ENCODE results near the gene NUP42.
"Not testable (repeated sequence)": the region's sequence is repeated elsewhere in the genome, so short reads cannot be mapped to it uniquely, and the experiment has no call there.

Gene NUP42, protein sequence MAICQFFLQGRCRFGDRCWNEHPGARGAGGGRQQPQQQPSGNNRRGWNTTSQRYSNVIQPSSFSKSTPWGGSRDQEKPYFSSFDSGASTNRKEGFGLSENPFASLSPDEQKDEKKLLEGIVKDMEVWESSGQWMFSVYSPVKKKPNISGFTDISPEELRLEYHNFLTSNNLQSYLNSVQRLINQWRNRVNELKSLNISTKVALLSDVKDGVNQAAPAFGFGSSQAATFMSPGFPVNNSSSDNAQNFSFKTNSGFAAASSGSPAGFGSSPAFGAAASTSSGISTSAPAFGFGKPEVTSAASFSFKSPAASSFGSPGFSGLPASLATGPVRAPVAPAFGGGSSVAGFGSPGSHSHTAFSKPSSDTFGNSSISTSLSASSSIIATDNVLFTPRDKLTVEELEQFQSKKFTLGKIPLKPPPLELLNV

DNA sequence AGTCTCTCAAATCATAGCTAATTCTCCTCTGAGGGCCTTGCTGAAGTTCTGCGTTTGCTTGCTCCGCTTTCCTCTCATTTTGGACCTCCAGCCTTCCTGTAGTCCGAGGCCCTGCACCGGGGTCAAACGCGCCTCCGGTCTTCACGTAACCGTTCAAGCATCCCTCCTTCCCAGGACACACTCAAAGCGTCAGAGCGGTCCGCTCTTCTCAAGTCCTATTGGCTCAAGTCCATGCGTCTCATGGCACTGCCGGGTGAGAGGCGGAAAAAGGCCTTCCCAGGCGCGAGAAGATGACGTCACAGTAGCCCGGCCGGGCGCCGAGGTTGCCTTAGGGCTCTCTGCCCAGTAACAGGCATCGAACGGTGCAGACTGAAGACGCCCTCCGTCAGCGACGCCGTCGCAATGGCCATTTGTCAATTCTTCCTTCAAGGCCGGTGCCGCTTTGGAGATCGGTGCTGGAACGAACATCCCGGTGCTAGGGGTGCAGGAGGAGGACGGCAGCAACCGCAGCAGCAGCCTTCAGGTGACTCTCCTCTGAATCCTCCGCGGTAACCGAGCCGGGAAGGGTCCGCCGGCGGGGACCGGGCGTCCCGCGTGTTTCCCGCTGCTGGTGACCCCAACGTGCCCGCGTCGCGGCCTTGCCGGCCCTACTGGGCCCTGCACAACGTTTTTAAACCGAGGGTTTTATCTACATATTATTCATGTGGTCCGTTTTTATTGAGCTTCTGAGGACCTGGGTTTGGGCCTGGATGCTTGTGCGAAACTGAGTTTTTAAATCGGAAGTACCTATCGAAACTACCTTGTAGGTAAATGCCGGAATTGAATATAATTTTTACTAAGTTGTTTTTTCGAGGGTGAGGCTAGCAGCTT, at the start of gene NUP42:
NUP42 (plus strand) TSS at position 365 of the 870 bp plus-strand sequence; CDS start at position 403, 38 bp downstream.
- DNase-seq (ENCODE audit: low read depth in 3 of 3): peak; percentile 95

DNA sequence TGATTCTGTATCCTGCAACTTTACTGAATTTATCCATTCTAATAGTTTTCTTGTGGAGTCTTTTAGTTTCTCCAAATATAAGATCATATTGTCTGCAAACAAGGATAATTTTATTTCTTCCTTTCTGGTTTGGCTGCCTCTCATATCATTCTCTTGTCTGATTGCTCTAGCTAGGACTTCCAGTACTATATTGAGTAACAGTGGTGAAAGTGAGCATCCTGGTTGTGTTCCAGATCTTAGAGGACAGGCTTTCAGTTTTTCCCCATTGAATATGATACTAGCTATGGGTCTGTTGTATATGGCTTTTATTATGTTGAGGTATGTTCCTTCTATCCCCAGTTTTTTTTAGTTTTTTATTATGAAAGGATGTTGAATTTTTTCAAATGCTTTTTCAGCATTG, 48.1 kb upstream of the NUP42 start:
- no peak for DNase-seq (ENCODE audit: low read depth in 3 of 3)

DNA sequence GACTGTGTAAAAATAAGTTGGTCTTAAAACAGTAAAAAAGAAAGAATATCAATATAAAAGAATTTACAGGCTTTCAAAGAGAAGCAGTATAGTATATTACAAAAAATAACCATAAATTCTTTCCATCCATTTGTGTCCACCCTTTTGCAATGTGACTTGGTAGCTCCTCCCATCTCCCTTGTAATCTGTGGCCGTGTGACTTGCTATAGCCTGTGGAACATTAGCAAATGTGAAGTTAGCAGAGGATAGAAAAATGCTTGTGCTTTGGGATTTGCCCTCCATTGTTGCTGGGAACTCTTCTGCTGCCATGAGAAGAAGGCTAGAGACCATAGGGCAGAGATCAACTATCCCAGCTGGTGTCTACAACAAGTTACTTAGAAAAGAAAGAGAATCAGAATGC, 46.1 kb upstream of the NUP42 start:
- no peak for DNase-seq (ENCODE audit: low read depth in 3 of 3)

DNA sequence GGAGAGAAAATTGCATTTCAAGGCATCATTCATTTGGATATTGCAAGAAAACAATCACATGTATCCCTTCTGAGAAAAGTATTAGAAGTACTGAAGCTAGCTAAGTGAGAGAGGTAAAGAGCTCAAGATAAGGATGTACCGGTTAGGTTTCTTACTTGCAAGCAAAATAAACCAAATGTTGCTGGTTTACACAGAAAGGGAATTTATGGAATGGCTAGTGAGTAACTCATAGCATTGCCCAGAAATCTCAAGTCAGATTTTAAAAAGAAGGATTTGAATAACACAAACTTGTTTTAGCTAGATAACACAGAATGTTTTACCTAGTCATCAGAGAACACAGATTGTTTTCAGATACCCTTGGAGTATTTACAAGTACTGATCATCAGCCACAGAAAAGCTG, 45.6 kb upstream of the NUP42 start:
- DNase-seq (ENCODE audit: low read depth in 3 of 3): no peak

DNA sequence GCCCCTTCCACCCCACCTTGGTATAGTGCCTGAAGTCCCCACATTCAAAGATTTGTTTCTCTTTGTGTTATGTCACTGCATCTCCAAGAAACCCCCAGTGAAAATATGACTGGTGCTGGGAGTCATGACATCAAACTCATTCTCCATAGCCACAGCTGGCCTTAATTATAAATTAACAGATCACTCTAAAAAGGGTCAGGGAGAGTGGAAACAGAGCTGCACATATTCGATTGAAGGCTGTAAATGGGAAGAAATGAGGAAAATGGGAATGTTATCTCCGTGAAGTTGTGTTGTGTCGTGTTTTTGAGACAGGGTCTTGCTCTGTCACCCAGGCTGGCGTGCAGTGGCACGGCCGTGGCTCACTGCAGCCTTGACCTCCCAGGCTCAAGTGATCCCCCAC, 24.2 kb upstream of the NUP42 start:
- no peak for DNase-seq (ENCODE audit: low read depth in 3 of 3)

DNA sequence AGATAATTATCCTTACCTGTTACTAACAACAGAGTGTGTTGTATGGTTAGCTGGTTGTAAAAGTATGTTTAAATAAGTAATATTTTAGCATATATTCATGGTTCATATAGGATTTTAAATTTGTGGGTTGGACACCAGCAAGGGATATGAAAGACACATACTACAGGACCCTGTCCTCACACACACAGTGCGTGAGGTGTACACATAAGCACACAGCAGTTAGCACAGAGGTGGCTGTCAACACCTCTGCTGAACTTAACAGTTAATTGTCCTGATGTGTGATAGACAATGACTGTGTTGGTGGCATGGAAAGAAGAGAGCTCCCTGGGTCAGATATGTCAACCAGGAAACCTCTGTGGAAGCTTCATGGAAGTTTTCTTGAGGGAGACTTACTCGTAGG, 23.3 kb upstream of the NUP42 start:
- DNase-seq (ENCODE audit: low read depth in 3 of 3): no peak

DNA sequence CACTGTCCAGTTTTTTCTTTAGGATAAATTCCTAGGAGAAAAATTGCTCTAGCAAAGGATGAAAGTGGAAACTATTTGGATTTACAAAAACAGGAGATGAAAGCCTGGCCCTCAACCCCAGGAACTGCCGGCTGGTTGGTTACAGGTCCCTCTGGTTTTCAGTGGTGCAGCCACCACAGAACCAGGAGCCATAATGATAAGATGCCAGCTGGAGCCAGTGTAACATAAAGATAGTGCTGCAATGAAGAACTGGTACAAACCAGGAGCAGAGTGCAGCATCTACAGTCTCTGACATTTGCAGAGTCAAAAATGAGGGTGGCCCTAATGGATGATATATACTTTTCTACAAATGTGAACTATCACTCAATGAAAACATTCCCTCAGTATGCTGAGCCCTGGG, 20.4 kb upstream of the NUP42 start:
- no peak for DNase-seq (ENCODE audit: low read depth in 3 of 3)

DNA sequence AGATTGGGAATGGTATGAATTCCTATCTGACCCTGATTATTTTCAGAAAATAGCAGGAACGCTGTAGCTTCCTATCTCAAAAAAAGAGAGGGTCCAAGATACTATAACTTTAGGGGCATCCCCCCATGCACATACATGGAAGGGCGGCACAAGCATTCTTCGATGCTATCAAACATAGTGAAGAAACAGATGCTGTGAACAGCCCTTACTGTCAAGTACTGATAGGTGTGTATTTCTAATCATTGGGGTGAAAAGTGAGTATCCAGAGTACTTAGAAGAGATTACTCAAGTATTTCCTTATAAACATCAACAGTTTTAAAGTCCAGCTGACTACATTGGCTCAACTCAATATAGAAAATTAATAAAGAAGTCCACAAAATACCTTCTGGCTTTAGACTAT, 17.0 kb upstream of the NUP42 start:
- DNase-seq (ENCODE audit: low read depth in 3 of 3): no peak

DNA sequence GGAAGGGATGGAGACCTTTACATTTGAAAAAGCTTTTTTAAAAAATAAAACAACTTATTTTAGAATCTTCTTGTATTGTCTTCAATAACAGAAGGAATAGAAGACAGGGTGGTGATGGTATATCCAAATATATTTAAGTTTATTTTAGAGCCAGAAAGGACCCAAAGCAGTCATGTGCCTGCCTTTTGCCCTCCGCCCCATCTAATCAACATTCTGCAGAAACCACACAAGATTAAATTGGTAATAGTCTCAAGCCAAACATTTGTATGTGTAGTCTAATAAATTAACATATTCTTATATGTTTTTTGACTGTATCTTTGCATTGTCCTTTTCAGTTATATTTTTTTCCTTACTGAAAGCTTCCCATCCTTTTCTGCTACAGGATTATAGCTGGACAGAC, 16.5 kb upstream of the NUP42 start:
- DNase-seq (ENCODE audit: low read depth in 3 of 3): no peak

DNA sequence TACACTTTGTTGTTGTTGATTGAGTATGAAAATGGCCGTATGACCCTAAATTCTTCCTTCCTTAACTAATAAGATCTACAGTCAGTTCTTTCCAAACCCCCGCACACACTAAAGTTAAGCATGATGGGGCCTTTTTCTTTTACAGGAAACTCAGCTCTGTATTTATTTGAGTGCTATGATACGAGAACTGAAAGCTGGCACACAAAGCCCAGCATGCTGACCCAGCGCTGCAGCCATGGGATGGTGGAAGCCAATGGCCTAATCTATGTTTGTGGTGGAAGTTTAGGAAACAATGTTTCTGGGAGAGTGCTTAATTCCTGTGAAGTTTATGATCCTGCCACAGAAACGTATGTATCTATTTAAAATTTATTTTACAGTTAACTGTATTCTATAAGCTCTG, 14.2 kb upstream of the NUP42 start:
- no peak for DNase-seq (ENCODE audit: low read depth in 3 of 3)

DNA sequence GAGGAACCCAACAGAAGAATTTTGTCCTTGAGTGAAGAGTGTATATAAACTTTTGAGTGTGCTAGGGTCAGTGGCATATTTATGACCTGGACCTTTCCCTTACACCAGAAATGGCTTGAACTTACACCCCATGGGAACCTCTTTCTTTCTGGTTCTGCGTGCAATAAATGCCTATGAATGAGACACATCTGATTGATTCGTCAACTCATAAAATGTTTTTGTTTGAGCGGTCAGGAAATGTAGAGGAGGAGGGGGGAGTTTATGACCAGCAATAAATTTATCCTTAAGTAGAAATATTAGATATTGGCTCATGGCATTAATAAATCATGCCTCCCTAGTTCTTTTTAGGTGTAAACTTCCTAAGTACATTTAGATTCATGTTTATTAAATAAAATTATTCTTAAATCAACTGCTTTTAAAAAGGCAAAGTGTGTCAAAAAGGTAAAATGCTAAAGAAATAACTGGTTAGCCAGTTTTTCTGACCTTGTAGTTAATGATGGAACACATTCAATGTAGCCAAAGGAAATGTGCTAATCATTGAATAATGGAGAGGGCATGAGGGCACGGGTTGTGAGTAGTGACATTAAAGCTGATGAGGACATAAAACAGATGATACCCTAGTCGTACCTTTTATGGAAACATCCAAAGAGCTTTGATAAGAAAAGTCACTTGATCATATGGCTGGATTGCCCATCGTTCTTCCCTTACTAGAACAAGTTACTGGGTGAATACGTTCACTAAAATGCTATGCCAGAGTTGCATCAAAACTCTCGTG, 13.6 kb upstream of the NUP42 start:
- no peak for DNase-seq (ENCODE audit: low read depth in 3 of 3)

DNA sequence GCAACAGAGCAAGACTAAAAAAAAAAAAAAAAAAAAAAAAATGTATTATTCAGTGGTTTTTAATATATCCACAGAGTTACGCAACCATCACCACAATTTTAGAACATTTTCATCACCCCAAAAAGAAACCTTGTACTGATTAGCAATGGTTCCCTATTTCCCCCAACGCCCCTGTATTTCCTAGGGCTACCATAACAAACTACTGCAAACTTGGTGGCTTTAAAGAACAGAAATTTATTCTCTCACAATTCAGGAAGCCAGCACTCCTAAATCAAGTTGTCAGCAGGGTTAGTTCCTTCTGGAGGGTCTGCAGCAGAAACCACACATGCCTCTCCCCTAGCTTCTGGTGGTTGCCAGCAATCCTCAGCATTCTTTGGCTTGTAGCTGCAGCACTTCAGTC, 5.9 kb upstream of the NUP42 start:
- no peak for DNase-seq (ENCODE audit: low read depth in 3 of 3)

DNA sequence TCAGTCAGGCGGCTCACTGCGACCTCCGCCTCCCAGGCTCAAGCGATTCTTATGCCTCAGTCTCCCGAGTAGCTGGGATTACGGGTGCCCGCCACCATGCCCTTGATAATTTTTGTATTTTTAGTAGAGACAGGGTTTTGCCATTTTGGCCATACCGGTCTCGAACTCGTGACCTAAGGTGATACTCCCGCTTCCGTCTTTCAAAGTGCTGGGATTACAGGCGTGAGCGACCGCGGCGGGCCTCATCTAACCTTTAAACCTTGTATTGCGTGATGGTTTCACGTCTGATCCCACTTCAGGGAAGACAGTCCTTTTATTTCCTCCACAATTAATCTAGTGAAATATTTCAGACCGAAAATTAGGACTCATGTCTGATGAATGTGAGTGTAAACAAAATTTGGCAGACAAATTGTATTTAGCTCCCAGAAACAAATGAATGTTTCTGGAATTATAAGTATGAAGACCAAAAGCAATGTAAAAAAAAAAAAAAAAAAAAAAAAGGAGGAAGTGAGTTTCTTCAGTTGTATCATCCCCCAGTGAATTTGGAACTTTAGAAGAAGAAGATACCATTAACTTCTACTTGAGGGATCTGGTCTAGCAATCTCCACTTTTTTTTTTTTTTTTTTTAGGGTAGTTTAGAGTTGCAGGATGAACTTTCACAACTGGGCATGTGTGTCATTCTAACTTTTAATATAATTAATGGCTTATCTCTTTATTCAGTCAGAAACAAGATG, 1.6 kb downstream of the NUP42 start:
- no peak for DNase-seq (ENCODE audit: low read depth in 3 of 3)

DNA sequence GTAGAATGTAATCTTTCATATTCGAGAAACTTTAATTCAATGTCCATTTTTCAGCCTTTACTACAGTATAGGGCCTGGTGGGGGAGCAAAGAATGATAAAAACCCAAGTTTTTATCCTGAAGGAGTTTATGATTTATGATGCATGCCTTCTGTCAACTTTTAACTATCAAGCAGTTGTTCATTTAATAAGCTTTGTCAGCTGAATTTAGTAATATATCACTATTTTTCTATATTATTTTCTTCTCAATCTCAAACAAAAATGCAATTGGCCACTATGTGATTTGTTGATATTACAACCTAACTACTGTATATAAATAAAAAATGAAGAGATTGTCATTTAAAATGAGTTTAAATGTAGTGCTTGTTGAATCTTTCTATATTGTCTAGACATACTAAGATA, 2.4 kb downstream of the NUP42 start:
- no peak for DNase-seq (ENCODE audit: low read depth in 3 of 3)

DNA sequence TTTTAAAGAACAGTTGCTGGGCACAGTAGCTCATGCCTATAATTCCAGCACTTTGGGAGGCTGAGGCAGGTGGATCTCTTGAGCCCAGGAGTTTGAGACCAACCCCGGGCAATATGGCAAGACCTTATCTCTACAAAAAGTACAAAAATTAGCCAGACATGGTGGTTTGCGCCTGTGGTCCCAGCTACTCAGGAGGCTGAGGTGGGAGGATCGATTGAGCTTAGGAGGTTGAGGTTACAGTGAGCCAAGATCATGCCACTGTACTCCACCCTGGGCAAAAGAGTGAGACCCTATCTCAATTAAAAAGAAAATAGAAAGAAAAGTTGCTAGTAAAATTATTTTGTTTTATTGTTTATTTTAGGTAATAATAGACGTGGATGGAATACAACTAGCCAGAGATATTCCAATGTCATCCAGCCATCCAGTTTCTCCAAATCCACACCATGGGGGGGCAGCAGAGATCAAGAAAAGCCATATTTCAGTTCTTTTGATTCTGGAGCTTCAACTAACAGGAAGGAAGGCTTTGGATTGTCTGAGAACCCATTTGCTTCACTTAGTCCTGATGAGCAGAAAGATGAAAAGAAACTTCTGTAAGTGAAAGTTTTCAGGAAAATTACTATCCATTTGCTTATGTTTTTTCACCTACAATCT, 3.0 kb downstream of the NUP42 start:
- DNase-seq (ENCODE audit: low read depth in 3 of 3): no peak

DNA sequence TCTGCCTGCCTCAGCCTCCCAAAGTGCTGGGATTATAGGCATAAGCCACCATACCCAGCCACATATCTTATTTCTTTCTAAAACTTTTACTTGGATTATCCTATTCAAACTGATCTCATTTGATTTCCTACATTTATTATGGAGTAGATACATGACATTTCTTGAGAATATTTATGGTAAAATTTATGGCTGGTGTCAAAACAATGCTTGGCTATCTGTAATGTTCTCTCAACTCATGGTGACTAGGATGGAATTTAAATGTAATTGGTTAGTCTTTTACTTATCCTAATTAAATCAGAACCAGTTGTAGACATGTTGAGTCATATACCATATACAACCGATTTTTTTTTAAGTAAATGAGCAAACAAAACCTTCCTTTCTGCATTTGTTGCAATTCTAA, 4.1 kb downstream of the NUP42 start:
- no peak for DNase-seq (ENCODE audit: low read depth in 3 of 3)

DNA sequence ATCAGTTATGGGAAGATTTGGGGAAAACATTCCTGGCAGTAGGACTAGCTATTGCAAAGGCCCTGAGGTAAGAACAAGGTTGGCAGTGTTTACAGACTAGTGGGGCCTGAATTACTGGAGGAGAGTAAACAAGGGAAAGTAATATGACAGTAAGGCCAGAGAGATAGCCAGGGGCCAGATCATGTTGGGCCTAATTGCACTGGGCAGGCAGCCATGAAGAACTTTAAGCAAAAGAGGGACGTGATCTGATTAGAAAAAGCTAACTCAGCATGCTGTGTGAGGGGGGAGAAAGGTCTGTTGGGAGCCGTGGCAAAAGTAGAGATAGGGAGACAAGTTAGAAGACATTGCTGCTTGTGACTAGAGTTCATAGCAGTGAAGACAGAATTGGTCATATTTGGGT, 9.2 kb downstream of the NUP42 start:
- no peak for DNase-seq (ENCODE audit: low read depth in 3 of 3)

DNA sequence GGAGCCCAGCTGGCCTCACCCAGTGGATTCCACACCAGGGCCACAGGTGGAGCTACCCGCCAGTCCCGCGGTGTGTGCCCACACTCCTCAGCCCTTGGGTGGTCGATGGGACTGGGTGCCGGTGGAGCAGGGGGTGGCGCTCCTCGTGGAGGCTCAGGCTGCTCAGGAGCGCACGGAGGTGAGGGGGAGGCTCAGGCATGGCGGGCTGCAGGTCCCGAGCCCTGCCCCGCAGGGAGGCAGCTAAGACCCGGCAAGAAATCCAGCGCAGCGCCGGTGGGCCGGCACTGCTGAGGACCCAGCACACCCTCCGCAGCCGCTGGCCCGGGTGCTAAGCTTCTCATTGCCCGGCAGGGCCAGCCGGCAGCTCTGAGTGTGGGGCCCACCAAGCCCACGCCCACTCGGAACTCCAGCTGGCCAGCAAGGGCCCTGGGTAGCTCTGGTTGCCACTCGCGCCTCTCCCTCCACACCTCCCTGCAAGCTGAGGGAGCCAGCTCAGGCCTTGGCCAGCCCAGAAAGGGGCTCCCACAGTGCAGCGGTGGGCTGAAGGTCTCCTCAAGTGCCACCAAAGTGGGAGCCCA, 11.9 kb downstream of the NUP42 start:
- not testable (repeated sequence) for DNase-seq (ENCODE audit: low read depth in 3 of 3)

DNA sequence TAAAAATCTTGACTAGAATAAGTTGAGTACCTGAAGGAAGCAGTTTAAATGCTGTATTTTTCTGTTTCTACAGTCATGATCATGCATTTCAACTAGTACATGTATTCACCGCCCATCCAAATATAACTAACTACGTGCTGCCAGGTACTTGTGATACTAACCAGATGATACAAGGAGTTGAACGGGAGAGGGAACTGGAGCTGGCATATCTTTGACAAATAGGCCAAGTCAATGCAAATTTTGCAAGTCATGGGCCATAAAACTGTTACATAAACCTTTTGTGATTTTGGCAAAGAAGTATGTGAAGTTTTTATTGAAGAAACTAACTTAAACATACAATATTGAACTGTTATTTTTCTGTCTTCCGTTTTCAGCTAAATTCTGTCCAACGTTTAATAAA, 14.5 kb downstream of the NUP42 start:
- DNase-seq (ENCODE audit: low read depth in 3 of 3): no peak

DNA sequence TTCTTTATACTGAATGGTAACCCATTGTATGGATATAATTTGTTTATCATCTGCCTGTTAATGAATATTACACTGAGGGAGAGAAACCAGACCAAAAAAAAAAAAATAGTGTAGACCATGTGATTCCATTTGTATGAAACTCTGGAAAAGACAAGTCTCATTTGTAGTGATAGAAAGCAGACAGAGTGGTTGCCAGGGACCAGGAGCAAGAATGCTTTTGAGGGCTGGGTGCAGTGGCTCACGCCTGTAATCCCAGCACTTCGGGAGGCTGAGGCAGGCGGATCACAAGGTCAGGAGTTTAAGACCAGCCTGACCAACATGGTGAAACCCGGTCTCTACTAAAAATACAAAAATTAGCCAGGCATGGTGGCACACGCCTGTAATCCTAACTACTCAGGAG, 15.9 kb downstream of the NUP42 start:
- DNase-seq (ENCODE audit: low read depth in 3 of 3): not testable (repeated sequence)

DNA sequence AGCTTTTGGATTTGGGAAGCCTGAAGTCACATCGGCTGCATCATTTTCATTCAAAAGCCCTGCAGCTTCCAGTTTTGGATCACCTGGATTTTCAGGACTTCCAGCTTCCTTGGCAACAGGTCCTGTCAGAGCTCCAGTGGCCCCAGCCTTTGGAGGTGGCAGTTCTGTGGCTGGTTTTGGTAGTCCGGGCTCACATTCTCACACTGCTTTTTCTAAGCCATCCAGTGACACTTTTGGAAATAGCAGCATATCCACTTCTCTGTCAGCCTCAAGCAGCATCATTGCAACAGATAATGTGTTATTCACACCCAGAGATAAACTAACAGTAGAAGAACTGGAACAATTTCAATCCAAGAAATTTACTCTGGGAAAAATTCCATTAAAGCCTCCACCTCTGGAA, 18.5 kb downstream of the NUP42 start:
- DNase-seq (ENCODE audit: low read depth in 3 of 3): no peak
